TTC549 (cell line): ENCODE measurements around the gene SACS.
"Not testable (repeated sequence)": the region's sequence is repeated elsewhere in the genome, so short reads cannot be mapped to it uniquely, and the experiment has no call there.

ENCODE experiments used
- FAIRE-seq: peaks from 2 replicates; lab custom pipeline; 2012; peaks lifted over from hg19 to GRCh38; lab: Jason Lieb, UNC

The SACS gene

GRCh38 chr13:23359882-23360281, 73.6 kb downstream of the SACS start:
- no peak for FAIRE-seq

- no peak for FAIRE-seq
These were observed 76.2 kb downstream of the SACS start for GRCh38 chr13:23357349-23357748.

GRCh38 chr13:23356368-23356767, 77.1 kb downstream of the SACS start:
- FAIRE-seq = no peak

DNA sequence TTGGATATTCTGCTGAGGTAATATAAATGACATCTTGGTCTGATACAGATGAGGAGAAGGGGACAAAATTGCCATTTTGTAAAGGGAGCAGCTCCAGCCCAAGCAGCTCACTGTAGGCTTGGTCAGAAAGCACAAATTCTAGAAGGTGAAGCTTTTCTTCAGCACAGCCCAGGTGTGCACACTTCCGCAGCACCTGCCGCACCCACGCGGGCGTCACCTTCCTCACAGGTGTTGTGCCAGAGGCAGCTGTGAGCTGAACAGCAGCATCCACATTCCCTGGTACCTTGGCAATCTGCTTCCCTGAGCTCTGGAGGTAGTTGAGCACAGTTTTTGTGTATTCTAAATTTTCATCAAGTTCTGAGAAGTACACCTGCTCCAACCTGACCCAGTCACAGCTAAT, 79.0 kb downstream of the SACS start:
- no peak for FAIRE-seq

DNA sequence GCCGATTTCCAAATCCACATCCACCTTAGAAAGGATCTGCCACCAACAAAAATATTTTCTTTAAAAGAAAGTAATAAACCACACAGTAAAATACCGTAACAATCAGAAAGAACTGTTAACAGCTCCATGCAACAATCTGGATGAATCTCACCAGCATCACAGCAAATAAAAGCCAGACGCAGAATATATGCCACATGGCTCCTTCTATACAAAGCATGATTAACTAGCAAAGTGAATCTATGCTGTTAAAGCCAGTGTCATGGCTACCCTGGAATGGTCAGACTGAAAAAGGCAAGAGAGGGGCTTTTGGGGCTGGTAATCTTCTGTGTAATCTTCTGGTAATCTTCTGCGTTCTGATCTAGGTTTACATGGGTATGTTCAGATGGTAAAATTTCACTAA, 81.3 kb downstream of the SACS start:
- FAIRE-seq = no peak

DNA sequence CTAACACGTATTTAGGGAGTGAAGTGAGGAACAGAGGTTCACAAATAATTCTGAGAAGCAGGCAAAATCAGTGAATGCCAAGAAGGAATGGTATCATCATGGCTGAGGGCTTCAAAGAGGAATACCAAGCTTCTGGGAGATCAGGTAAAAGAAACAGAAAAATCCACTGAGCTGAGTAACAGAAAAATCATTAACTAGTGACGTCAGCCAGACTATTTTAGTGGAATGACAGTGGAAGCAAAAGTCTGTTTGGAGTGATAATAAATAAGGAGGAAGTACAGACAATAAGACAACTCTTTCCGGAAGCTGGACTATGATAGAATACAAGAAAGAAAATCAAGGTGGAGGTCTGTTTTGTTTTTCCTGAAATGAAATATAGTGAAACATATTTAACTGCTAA, 83.5 kb downstream of the SACS start:
- FAIRE-seq = no peak

DNA sequence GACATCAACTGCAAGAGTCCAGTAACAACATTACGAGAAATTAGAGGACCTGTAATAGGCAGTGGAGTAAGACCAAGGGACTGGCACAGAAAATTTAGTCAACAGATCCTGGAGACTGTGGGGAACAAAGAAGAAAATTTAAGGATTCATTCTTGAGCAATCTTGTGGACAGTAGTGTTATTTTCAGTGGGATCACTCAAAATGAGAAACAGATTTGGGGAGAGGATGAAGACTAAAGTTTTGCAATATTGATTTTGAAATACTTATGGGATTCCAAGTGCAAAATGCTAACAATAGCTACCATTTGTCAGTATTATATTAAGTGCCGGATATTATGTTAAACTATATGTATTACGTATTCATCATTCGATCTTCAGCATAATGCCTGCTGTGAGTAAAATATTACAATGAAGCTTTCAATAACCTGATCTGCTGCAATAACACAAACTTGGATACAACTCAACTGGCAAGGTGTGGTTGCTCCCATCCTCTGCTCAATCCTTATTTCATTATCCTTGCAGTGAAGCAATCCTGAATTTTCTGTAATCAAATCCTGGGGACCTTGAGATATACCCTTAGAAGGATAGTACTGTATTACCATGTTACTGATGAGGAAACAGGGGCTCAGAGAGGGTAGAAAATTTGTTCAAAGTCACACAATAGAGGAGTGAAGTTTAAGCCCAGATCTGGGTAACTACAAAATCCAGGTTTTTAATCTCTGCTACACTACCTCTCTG, 84.2 kb downstream of the SACS start:
- no peak for FAIRE-seq

DNA sequence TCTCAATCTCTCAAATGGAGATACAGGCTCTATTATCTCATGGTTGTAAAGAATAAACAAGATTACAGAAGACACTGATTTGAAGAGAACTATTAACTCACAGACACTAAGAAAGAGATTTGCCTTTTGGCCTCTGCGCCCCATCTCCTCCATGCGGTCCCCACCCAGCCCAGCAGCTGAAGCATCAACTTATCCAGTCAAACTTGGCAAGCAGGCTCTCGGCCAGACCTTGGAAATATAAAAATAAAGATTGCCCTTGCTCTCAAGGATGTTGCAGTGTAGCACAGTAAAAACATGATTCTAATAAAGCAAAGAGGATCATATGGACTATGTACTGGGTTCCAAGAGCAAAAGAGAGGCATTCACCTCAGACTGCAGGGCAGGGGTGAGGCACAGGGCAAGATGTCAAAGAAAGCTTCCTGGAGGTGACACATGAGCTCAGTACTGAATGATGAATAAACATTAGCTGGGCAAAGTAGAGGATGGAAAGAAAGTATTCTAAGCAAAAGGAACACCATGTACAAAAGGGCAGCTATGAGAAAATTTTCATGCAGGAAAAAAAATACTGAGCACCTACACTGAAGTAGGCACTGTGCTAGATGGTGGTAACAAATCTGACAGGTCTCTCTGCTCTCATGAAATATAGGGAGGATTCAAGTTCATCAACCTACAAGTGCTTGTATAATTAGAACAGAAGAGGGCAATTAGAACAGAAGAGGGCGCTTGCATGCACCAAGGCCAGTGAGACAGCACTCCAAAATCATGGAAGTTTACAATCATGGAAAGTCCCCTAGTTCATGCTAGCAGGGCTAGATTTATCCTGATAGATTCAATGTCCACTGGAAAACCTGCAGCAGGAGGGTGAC, 85.0 kb downstream of the SACS start:
- no peak for FAIRE-seq

GRCh38 chr13:23347601-23348000, 85.9 kb downstream of the SACS start:
- FAIRE-seq = no peak

- FAIRE-seq = no peak
These were observed 88.4 kb downstream of the SACS start for GRCh38 chr13:23344931-23345595.

DNA sequence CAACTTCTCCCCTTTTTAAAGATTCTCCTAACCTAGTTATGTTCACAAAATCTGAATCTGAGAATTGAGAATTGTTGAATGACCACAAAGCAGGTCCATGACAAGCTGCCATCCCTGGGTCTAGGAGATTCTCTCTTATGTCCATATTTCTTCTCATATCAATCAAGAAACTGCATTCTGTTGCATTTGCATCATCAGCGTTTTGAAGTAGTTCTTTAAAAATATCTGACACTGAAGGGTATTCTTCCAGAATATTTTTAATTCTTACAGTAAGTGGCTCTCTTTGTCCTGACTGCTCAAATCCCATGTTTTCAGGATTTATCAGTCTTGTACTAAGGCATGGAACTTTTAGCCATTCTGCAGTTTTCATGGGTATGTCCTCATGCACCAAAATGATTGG, 94.3 kb downstream of the SACS start:
- no peak for FAIRE-seq

GRCh38 chr13:23330356-23330755, 103.1 kb downstream of the SACS start:
- no peak for FAIRE-seq

DNA sequence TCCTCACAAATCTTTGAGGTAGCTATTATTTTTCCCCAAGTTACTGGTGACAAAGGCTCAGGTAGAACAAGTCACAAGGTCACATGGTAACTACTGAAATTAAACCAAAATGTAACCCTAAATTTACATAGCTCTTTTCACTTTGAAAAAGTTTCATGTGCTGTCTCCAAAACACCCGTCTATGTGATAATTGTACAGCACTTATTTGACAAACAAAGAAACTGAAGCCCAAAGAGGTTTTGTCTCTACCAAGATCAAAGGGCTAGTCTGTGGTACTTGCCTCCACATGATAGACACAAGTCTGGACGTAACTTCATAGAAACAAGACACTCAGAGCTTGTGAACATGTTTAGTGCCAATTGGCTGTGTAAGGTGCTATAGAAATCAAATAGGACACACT, 108.3 kb downstream of the SACS start:
- FAIRE-seq = no peak

DNA sequence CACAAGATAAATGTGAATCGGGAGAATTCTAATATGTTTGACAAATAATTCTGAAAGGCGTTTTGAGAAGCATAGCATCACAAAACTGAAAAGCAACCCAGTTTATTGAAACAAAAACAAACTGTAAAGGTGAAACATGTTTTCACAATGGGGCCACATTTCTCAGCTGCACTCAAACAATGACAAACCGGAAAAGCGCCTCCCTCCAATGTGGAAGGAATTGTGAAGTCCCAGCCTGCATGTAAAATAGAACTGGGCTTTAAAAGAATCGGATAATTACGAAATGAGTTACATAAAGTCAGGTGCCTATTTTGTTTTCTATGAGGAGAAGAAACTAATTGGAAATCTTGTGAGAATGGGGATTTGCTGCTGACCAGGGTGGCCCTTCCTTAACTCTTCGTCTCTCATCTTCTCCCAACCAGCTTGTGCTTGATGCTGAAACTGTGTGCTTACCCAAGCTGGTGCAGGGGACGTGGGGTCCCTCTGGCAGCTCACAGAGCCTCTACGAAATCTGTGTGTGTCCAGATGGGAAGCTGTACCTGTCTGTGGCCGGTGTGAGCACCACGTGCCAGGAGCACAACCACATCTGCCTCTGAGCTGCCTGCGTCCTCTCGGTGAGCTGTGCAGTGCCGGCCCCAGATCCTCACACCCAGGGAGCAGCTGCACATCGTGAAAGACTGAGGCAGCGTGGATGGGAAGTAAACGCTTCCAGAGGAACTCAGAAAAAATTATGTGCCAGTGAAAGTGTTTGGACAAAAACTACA, 109.4 kb downstream of the SACS start:
- no peak for FAIRE-seq

GRCh38 chr13:23322353-23323336, 110.9 kb downstream of the SACS start:
- no peak for FAIRE-seq

GRCh38 chr13:23321535-23322241, 111.8 kb downstream of the SACS start:
- no peak for FAIRE-seq

- no peak for FAIRE-seq
These were observed 112.5 kb downstream of the SACS start for GRCh38 chr13:23320926-23321534.

GRCh38 chr13:23319883-23320224, 113.6 kb downstream of the SACS start:
- no peak for FAIRE-seq

- FAIRE-seq = not testable (repeated sequence)
These were observed 118.7 kb downstream of the SACS start for GRCh38 chr13:23314837-23315236.

DNA sequence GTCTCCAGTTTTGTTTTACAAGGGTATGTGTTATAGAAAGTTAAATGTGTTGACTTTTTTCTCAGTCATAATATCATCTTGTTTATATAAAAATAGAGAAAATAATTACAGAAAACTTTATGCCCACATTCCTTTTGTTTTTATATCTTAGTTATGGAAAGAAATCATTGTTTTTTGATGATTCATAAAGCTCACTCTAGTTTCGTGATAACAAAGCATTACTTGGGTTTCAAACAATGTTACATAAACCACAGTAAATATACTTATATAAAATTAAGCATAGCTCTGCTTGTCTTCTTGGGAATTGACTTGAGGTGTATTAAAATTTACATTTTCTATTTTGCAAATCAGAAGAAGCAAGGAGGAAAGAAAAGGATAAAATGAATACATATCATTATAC, 140.9 kb downstream of the SACS start:
- no peak for FAIRE-seq
